ENCODE data around the gene LDB3.
A peak's percentile ranks its signal among the peaks of the same experiment; 100 is the strongest.
"Not testable (repeated sequence)": the region's sequence is repeated elsewhere in the genome, so short reads cannot be mapped to it uniquely, and the experiment has no call there.

LDB3 gene, protein sequence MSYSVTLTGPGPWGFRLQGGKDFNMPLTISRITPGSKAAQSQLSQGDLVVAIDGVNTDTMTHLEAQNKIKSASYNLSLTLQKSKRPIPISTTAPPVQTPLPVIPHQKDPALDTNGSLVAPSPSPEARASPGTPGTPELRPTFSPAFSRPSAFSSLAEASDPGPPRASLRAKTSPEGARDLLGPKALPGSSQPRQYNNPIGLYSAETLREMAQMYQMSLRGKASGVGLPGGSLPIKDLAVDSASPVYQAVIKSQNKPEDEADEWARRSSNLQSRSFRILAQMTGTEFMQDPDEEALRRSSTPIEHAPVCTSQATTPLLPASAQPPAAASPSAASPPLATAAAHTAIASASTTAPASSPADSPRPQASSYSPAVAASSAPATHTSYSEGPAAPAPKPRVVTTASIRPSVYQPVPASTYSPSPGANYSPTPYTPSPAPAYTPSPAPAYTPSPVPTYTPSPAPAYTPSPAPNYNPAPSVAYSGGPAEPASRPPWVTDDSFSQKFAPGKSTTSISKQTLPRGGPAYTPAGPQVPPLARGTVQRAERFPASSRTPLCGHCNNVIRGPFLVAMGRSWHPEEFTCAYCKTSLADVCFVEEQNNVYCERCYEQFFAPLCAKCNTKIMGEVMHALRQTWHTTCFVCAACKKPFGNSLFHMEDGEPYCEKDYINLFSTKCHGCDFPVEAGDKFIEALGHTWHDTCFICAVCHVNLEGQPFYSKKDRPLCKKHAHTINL

DNA sequence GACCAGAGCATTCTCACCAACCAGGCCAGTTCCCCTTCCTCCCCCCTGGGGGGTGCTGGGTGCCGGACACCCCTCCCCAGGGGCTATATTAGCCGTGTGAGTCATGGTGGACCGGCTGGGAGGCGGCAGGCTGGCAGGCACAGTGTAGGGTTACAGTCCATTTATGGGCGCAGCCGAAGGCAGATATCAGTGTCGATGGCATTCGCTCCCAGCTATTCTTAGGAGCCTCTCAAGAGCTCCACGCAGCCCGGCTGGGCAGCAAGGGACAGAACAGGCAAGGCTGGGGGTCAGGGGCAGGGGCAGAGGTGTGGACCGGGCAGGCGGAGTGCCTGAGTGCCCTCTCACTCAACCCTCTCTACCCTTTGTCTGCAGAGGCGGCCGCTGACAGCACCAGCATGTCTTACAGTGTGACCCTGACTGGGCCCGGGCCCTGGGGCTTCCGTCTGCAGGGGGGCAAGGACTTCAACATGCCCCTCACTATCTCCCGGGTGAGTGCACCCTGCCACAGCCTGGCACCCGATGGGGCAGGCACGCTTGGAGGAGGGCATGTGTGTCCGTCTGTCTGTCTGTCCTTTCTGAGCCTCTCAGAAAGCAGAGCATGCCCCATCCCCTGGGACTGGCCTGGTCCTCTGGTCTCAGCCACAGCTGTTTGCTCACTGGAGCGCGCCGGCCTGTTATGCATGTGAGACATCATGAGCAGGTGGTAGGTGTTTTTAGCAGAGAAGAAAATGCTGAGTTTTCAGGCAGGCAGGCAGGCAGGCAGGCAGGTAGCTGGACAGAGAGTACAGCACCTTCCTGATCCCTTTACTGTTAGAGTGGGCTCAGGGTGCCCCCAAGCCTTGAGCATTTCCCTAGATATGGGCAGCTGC is at the start of gene LDB3:
Gene LDB3, plus strand, starts transcription at position 215 of the 869 bp plus-strand sequence. Its CDS starts 181 bp downstream, at position 396.
- DNase-seq (ENCODE audit: low read depth, low spot score), result no peak
- no peak within 1 kb of the TSS for H3K27ac ChIP-seq

DNA sequence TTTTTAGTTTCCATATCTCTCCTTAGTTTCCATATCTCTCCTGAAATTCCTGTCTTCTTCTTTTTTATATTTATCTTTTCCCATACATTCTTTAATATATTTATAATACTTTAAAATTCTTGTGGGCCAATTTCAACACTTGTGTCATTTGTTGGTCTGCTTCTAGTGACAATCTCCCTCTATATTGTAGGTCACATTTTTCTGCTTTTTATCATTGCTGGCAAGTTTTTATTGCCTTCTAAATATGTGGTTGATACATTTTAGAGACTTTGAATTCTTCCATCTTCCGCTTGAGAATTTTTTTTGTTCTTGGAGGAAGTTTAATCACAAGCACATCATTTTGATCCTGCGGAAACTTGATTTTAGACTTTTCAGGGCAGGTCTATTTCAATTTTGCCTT is 40.0 kb upstream of the LDB3 start:
- no peak for DNase-seq (ENCODE audit: low read depth, low spot score)
- H3K27ac ChIP-seq, result no peak overlapping the region

- no peak overlapping the region for H3K27ac ChIP-seq
- DNase-seq (ENCODE audit: low read depth, low spot score), result no peak
Measured at GRCh38 chr10:86630079-86630478, 38.2 kb upstream of the LDB3 start.

DNA sequence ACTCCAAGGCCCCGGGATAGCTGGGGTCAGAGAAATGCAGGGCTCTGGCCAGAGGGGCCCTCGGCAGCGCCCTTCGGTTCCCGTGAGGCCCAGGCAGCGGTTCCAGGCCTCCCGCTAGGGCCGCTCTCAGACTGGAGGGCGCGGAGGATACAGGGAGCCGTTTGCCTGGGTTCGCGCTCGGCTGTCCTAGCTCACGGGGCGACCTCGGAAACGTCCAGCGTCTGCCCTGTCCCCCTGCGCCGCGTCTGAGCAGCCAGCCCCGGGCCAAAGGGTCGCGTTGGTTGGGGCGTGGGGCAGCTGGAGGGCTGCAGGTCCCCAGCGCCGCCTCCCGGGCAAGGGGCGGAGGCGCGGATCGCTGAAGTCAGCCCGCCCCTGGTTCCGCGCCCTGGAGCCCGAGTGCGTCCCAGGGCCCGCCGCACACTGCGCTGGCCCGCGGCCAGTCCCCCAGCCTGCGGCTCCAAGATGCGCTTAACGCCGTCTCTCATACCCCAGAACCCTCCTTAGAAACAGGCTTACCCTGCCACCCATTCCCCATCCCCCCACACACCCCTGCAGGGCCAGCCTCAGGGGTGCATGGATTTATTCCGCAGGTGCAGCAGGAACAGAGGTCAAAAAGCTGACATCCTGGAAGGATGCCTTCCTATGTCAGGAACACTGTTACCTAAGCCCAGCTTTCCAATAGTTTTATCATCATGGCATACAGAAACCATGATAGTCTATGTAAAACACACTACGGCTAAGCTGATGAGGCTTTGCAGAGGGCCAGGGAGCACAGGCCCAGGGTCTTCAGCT is 36.1 kb upstream of the LDB3 start:
- DNase-seq (ENCODE audit: low read depth, low spot score), result no peak

GRCh38 chr10:86632951-86633350 is 35.4 kb upstream of the LDB3 start:
- H3K27ac ChIP-seq, result no peak overlapping the region
- DNase-seq (ENCODE audit: low read depth, low spot score), result no peak

More for the DNA sequence above, 36.1 kb upstream of the LDB3 start:
- no peak overlapping the region for H3K27ac ChIP-seq

DNA sequence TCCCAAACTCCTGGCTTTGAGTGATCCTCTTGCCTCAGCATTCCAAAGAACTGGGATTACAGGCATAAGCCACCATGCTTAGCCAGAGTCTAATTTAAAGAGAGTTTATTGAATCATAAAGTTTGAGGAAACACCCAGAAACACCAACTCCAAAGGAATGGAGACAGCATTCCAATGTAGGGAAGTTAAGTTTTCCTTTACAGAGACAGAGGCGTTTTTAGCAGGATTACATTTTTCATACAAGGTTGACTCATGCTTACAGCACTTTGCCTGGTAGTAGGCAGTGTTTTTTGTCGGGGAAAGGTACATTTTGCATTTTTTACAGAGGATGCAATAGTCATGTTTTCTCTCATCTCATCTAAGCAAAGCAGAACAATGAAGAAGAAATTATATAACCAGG is 32.9 kb upstream of the LDB3 start:
- no peak for DNase-seq (ENCODE audit: low read depth, low spot score)
- H3K27ac ChIP-seq, result peak overlapping the region; percentile 38

DNA sequence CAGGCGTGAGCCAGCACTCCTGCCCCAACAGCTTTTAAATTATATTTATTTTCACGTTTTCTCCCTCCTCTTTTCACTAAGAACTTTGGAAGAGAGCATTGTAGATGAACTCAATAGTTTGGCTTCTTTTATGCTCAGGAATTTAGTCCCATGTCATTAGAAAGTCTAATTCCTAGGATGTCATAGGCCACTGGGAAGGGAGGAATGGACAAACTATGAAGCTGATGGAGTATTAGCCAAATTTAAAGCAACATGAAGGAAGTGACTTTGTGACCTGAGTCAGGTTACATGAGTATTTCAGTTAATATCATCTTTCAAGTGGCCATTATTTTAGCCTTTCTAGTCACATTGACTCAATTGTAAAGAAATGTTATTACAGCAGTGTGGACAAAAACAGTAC is 32.0 kb upstream of the LDB3 start:
- no peak for DNase-seq (ENCODE audit: low read depth, low spot score)
- H3K27ac ChIP-seq, result no peak overlapping the region

GRCh38 chr10:86642021-86642420 is 26.3 kb upstream of the LDB3 start:
- DNase-seq (ENCODE audit: low read depth, low spot score), result no peak
- H3K27ac ChIP-seq, result no peak overlapping the region

- no peak overlapping the region for H3K27ac ChIP-seq
- DNase-seq (ENCODE audit: low read depth, low spot score), result peak; percentile 34
Measured at GRCh38 chr10:86642499-86642898, 25.8 kb upstream of the LDB3 start.

DNA sequence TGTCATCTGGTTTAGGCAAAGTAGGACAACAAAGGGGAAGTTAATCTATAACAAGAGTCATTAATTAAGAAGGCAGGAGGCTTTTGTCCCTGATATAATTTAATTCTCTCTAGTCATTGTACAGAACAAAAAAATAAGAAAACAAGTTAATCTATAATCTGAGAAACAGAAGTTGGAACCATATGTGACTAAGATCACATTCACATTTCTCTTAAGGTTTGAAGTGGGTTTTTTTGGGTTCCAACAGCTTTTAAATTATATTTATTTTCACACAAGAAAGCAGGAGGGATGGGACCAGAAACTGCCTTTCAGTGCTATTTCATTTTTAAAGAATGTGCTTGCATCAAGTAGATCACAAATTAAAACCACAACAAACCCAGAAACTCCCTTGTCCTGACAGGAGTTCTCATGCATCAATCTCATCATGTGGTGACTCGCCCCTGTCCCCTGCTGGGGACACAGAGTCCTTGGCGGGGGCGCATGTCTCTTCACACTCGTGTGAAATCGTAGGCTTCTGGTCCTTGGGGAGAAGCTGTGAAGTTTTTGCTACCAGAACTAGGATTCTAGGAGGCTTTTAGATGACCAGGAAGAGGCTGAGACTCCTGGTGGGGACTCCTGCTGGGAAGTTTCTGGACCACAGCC is 24.0 kb upstream of the LDB3 start:
- H3K27ac ChIP-seq, result no peak overlapping the region
- no peak for DNase-seq (ENCODE audit: low read depth, low spot score)

GRCh38 chr10:86644794-86645445 is 23.4 kb upstream of the LDB3 start:
- DNase-seq (ENCODE audit: low read depth, low spot score), result no peak
- H3K27ac ChIP-seq, result no peak overlapping the region

DNA sequence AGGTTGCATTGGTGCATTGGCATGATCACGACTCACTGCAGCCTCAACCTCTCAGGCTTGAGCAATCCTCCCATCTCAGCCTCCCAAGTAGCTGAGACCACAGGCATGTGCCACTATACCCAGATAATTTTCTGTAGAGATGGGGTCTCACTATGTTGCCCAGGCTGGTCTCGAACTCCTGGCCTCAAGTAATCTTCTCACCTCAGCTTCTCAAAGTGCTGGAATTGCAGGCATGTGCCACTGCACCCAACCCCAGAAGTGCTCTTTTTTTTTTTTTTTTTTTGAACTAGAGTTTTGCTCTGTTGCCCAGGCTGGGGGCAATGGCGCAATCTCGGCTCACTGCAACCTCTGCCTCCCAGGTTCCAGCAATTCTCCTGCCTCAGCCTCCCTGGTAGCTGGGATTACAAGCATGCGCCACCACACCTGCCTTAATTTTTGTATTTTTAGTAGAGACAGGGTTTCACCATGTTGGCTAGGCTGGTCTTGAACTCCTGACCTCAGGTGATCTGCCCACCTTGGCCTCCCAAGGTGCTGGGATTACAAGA is 22.6 kb upstream of the LDB3 start:
- not testable (repeated sequence) for H3K27ac ChIP-seq; DNase-seq (ENCODE audit: low read depth, low spot score)

- no peak for DNase-seq (ENCODE audit: low read depth, low spot score)
- no peak overlapping the region for H3K27ac ChIP-seq
Measured at GRCh38 chr10:86646532-86646931, 21.8 kb upstream of the LDB3 start.

GRCh38 chr10:86646933-86647332 is 21.4 kb upstream of the LDB3 start:
- H3K27ac ChIP-seq, result no peak overlapping the region
- no peak for DNase-seq (ENCODE audit: low read depth, low spot score)

- no peak for DNase-seq (ENCODE audit: low read depth, low spot score)
- no peak overlapping the region for H3K27ac ChIP-seq
Measured at GRCh38 chr10:86647773-86648703, 20.3 kb upstream of the LDB3 start.

DNA sequence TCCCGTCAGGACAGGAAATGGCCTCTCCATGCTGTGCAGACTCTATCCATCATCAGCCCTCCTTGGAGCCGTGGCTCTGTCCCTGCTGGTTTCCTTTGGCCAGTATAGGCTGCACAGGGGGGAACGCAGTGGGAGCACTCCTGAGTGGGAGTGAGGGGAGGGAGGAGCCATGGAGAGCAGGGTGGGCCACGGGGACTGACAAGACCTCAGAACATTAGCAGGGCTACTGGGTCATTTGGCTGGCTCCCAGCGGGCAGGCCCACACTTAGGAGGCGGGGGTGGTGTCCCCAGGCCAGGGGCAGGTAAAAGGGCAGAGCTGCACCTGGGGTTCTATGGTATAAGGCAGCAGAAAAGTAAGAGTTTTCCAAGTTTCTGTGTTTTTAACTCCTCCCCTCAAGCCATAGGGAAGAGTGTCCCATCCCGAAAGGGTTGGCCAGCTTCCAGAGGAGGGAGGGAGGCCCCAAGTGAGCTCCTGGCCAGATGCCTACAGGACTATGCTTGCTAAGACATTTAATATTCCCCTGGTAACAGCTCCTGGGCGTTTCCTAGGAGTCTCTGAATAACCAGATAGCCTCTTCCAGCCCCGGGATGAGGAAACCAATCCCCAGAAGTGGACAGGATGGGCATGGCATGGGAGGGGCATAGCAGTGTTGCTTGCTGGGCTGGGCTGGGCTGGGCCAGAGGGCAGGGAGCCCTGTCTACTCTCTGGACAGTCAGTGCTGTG is 19.4 kb upstream of the LDB3 start:
- DNase-seq (ENCODE audit: low read depth, low spot score), result peak; percentile 45
- no peak overlapping the region for H3K27ac ChIP-seq

Data from epithelial cell of prostate (primary cell).